Mesenchymal stem cell (in vitro differentiated cells and primary cell): ENCODE results near the gene USP31.

Experiments
- DNase-seq: peaks from one replicate; pipeline ENCODE4 v3.0.0-alpha.2; 2013
- H2AFZ ChIP-seq: one replicate; pipeline ENCODE4 v1.6.1; 2013; ENCODE audit warnings: low read depth, mild to moderate bottlenecking, control low read depth, inconsistent platforms, low read length, moderate library complexity
- H2AK5ac ChIP-seq: 2 replicates; pipeline ENCODE4 v1.6.1; 2013; ENCODE audit warnings: low read length, moderate library complexity, mild to moderate bottlenecking, inconsistent platforms; ENCODE audit not compliant: severe bottlenecking
- H2BK120ac ChIP-seq: one replicate; pipeline ENCODE4 v1.6.1; 2013; ENCODE audit warnings: low read depth, mild to moderate bottlenecking, inconsistent platforms, low read length, moderate library complexity
- H2BK12ac ChIP-seq, 2 experiments: one replicate each; pipeline ENCODE4 v1.6.1; 2013; ENCODE audit warnings: inconsistent platforms in 2 of 2, low read length in 2 of 2, mild to moderate bottlenecking in 2 of 2, moderate library complexity in 2 of 2, control low read depth in 1 of 2
- H2BK15ac ChIP-seq: one replicate; pipeline ENCODE4 v1.6.1; 2013; ENCODE audit warnings: mild to moderate bottlenecking, low read depth, inconsistent platforms; ENCODE audit not compliant: poor library complexity, severe bottlenecking
- H2BK5ac ChIP-seq: 2 replicates; pipeline ENCODE4 v1.6.1; 2013; ENCODE audit warnings: low read depth, mild to moderate bottlenecking, low read length, control low read depth, inconsistent platforms; ENCODE audit not compliant: poor library complexity, severe bottlenecking
- H3K14ac ChIP-seq, 2 experiments: one replicate each; pipeline ENCODE4 v1.6.1; 2013; ENCODE audit warnings: inconsistent platforms in 2 of 2, low read length in 2 of 2, control low read depth in 1 of 2, mild to moderate bottlenecking in 1 of 2, moderate library complexity in 1 of 2
- H3K18ac ChIP-seq, 2 experiments: one replicate each; pipeline ENCODE4 v1.6.1; 2013; ENCODE audit warnings: inconsistent platforms in 2 of 2, low read length in 2 of 2, control low read depth in 1 of 2, low read depth in 1 of 2, mild to moderate bottlenecking in 1 of 2
- H3K23ac ChIP-seq, 2 experiments: one replicate each; pipeline ENCODE4 v1.6.1; 2013; ENCODE audit warnings: inconsistent platforms in 2 of 2, low read length in 2 of 2, mild to moderate bottlenecking in 2 of 2, moderate library complexity in 2 of 2, control low read depth in 1 of 2
- H3K27ac ChIP-seq: 2 replicates; pipeline ENCODE4 v1.5.1; 2013; ENCODE audit warnings: mild to moderate bottlenecking, moderate library complexity, low read length, control low read depth, inconsistent platforms; ENCODE audit not compliant: poor library complexity, severe bottlenecking
- H3K27me3 ChIP-seq, 2 experiments: 2 replicates each; pipeline versions ENCODE4 v1.6.1 to v1.7.0; 2013; ENCODE audit warnings: low read length in 2 of 2, mild to moderate bottlenecking in 2 of 2, moderate library complexity in 2 of 2, control low read depth in 1 of 2, inconsistent platforms in 1 of 2; ENCODE audit not compliant: control insufficient read depth in 1 of 2, insufficient read depth in 1 of 2
- H3K36me3 ChIP-seq, 2 experiments: 2 replicates each; pipeline versions ENCODE4 v1.6.1 to v1.7.0; 2013; ENCODE audit warnings: low read length in 2 of 2, control low read depth in 1 of 2, inconsistent platforms in 1 of 2, low read depth in 1 of 2, mild to moderate bottlenecking in 1 of 2; ENCODE audit not compliant: insufficient read depth in 2 of 2, control insufficient read depth in 1 of 2
- H3K4ac ChIP-seq, 2 experiments: one replicate each; pipeline ENCODE4 v1.6.1; 2013; ENCODE audit warnings: inconsistent platforms in 2 of 2, low read length in 2 of 2, mild to moderate bottlenecking in 2 of 2, moderate library complexity in 2 of 2, control low read depth in 1 of 2, low read depth in 1 of 2
- H3K4me1 ChIP-seq: 2 replicates; pipeline ENCODE4 v1.6.1; 2013; ENCODE audit warnings: low read depth, low read length, control low read depth; ENCODE audit not compliant: control insufficient read depth, insufficient read depth
- H3K4me2 ChIP-seq: 2 replicates; pipeline ENCODE4 v1.6.1; 2013; ENCODE audit warnings: low read length, mild to moderate bottlenecking, inconsistent platforms; ENCODE audit not compliant: poor library complexity, severe bottlenecking
- H3K4me3 ChIP-seq, 2 experiments: 2 replicates each; pipeline versions ENCODE4 v1.5.1 to v1.7.0; 2013; ENCODE audit warnings: low read length in 2 of 2, mild to moderate bottlenecking in 2 of 2, control low read depth in 1 of 2, low read depth in 1 of 2; ENCODE audit not compliant: insufficient read depth in 1 of 2
- H3K79me1 ChIP-seq: replicated peaks from 2 replicates; pipeline ENCODE4 v1.6.1; 2013; ENCODE audit warnings: mild to moderate bottlenecking, control low read depth, low read length, inconsistent platforms; ENCODE audit not compliant: poor library complexity, severe bottlenecking
- H3K9ac ChIP-seq: 2 replicates; pipeline ENCODE4 v1.7.0; 2013; ENCODE audit warnings: mild to moderate bottlenecking, low read length, moderate library complexity
- H3K9me3 ChIP-seq: 2 replicates; pipeline ENCODE4 v1.7.0; 2013; ENCODE audit warnings: mild to moderate bottlenecking, low read length; ENCODE audit not compliant: control insufficient read depth
- H4K8ac ChIP-seq: one replicate; pipeline ENCODE4 v1.6.1; 2013; ENCODE audit warnings: inconsistent platforms, mild to moderate bottlenecking, low read length, moderate library complexity
- H4K91ac ChIP-seq: one replicate; pipeline ENCODE4 v1.6.1; 2013; ENCODE audit warnings: mild to moderate bottlenecking, low read length, inconsistent platforms
- WGBS: methylation state at CpG from one replicate; pipeline ENCODE4 v1.1.7; 2013; ENCODE audit warnings: mixed read lengths; 5-methylcytosine and 5-hydroxymethylcytosine counted together

Gene USP31

DNA sequence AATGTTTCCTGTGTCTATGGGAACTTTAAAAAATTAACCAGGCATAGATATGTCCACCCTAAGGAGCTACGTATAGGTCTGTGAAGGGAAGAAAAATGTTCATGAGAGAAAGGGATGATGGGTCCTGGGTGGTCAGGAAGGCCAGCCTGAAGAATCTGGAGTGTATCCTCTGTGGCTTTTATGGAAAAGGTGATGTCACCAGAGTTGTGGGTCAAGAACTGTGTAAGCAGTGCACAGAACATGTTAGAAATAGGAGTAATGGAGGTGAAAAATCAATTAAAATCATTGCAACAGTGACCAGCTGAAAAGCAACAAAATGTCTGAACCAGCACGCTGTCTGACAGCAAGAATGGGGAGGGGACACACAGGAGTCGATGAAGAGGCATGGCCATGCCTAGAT, 68.5 kb downstream of the USP31 start:
- no peak overlapping the region for H2AFZ ChIP-seq
- peaks cover 12% of the 10 kb centered on the region for H3K79me1 ChIP-seq
- H3K4me3 ChIP-seq, result no peak overlapping the region
- H2BK15ac ChIP-seq, result no peak overlapping the region
- no peak overlapping the region for H2BK12ac ChIP-seq
- H2BK120ac ChIP-seq, result no peak overlapping the region
- no peak overlapping the region for H3K4me2 ChIP-seq
- no peaks in the 10 kb centered on the region for H3K9me3 ChIP-seq
- no peak overlapping the region for H3K23ac ChIP-seq
- H3K4me1 ChIP-seq, result peaks cover 2% of the 10 kb centered on the region
- H3K18ac ChIP-seq, result no peak overlapping the region
- no peak overlapping the region for H3K9ac ChIP-seq
- H4K8ac ChIP-seq, result no peak overlapping the region
- H3K4ac ChIP-seq, result no peak overlapping the region
- H3K14ac ChIP-seq, result no peak overlapping the region
- no peak overlapping the region for H2BK5ac ChIP-seq
- no peak overlapping the region for H2AK5ac ChIP-seq
- no peak overlapping the region for H3K27ac ChIP-seq
- over 99% methylated on average over 3 of the region's 3 CpGs for whole genome bisulfite sequencing
- H4K91ac ChIP-seq, result no peak overlapping the region
- DNase-seq, result no peak
- H3K36me3 ChIP-seq, result peaks cover 26 to 55% of the 10 kb centered on the region in 2 experiments
- no peaks in the 10 kb centered on the region for H3K27me3 ChIP-seq

DNA sequence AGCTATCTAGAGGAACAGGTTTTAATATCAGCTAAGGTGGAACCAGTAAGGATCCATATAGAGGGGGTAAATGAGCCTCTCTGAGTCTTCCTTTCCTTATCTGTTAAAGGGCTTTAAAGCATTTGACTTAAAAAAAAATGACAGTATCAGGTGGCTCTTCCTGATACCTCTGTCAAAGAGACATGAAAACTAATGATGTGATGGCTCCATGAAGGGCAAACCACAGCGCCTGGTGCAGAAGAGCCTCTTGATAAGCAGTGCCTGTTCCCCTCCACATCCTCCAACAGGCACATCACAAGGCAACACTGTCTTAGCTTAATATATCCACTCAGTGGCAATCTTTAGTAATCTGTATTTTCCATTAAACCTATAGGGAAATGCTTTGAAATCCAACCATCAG, 68.9 kb downstream of the USP31 start:
- H3K4me1 ChIP-seq, result peaks cover 2% of the 10 kb centered on the region
- no peaks in the 10 kb centered on the region for H3K9me3 ChIP-seq
- no peak overlapping the region for H3K4me3 ChIP-seq
- no peak overlapping the region for H2BK12ac ChIP-seq
- H3K18ac ChIP-seq, result no peak overlapping the region
- H2AFZ ChIP-seq, result no peak overlapping the region
- no peaks in the 10 kb centered on the region for H3K27me3 ChIP-seq
- H3K4me2 ChIP-seq, result no peak overlapping the region
- no peak overlapping the region for H2AK5ac ChIP-seq
- no peak overlapping the region for H4K8ac ChIP-seq
- no peak overlapping the region for H3K4ac ChIP-seq
- H3K79me1 ChIP-seq, result peaks cover 12% of the 10 kb centered on the region
- H3K23ac ChIP-seq, result no peak overlapping the region
- no peak overlapping the region for H2BK120ac ChIP-seq
- no peak overlapping the region for H2BK5ac ChIP-seq
- WGBS, result 91% methylated on average over 1 of the region's 1 CpG
- no peak for DNase-seq
- no peak overlapping the region for H3K14ac ChIP-seq
- H3K9ac ChIP-seq, result no peak overlapping the region
- H2BK15ac ChIP-seq, result no peak overlapping the region
- peaks cover 26 to 53% of the 10 kb centered on the region in 2 experiments for H3K36me3 ChIP-seq
- no peak overlapping the region for H3K27ac ChIP-seq
- H4K91ac ChIP-seq, result no peak overlapping the region

DNA sequence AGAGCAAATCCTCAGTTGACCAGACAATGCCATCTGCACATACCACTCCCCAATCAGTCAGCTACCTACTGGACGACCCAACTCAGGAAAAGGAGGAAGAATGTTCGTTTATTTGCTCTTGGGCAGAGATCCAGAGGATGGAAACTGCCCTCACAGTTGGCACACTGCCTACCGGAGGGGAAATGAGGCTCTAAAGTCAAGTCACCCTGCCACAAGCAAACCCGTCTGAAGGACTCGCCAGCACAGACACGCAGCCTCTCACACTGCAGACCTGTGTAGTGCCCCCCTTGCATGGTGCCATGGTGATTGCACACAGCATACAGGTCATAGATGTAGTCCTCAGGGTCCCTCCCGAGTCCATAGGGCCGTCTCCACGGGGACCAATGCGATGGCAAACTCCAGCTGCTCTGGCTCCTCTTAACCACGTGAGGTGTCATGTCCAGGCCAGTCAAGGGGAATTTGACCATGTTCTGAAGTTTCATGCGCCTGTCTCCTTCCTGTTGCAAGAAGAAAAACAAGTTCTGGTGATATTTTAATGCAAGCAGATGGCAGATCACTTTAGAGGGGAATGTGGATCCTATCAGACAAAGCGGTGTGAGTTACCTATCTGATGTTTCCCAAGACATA, 69.5 kb downstream of the USP31 start:
- no peak overlapping the region for H2BK12ac ChIP-seq
- no peak overlapping the region for H2BK5ac ChIP-seq
- H3K23ac ChIP-seq, result no peak overlapping the region
- H2AFZ ChIP-seq, result no peak overlapping the region
- DNase-seq, result no peak
- 96% methylated on average over 13 of the region's 13 CpGs for WGBS
- no peak overlapping the region for H2AK5ac ChIP-seq
- H4K91ac ChIP-seq, result no peak overlapping the region
- no peak overlapping the region for H3K4me2 ChIP-seq
- no peak overlapping the region for H3K4me3 ChIP-seq
- no peak overlapping the region for H3K27ac ChIP-seq
- H3K14ac ChIP-seq, result no peak overlapping the region
- H4K8ac ChIP-seq, result no peak overlapping the region
- H3K9ac ChIP-seq, result no peak overlapping the region
- no peak overlapping the region for H2BK120ac ChIP-seq
- peaks cover 2% of the 10 kb centered on the region for H3K4me1 ChIP-seq
- H3K4ac ChIP-seq, result no peak overlapping the region
- H2BK15ac ChIP-seq, result no peak overlapping the region
- no peaks in the 10 kb centered on the region for H3K27me3 ChIP-seq
- H3K36me3 ChIP-seq, result peaks cover 29 to 47% of the 10 kb centered on the region in 2 experiments
- H3K79me1 ChIP-seq, result peaks cover 14% of the 10 kb centered on the region
- no peaks in the 10 kb centered on the region for H3K9me3 ChIP-seq
- H3K18ac ChIP-seq, result no peak overlapping the region

DNA sequence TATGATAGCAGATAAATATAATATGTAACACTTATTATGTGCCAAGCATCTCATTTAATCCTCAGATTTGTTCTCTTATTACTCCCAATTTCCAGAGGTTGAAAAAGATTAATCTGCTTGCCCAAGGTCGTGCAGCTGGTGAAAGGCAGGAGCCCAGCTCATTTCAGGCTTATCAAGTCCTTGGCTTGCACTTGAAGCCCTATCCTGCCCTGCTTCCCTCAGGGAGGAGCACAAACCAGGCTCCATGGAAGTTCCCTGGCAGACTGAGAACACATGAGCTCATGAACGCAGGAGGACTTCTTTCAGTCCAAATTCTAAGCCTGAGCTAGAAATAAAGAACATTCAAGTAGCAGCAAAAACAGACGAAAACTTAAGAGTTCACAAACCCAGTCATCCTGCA, 74.8 kb downstream of the USP31 start:
- H3K27me3 ChIP-seq, result no peaks in the 10 kb centered on the region
- H3K14ac ChIP-seq, result no peak overlapping the region
- H2AK5ac ChIP-seq, result no peak overlapping the region
- no peak overlapping the region for H2BK15ac ChIP-seq
- H2BK12ac ChIP-seq, result no peak overlapping the region
- no peaks in the 10 kb centered on the region for H3K9me3 ChIP-seq
- H4K8ac ChIP-seq, result no peak overlapping the region
- H3K9ac ChIP-seq, result no peak overlapping the region
- peaks cover 17% of the 10 kb centered on the region for H3K4me1 ChIP-seq
- no peak overlapping the region for H3K18ac ChIP-seq
- H2BK120ac ChIP-seq, result no peak overlapping the region
- no peak for DNase-seq
- H3K27ac ChIP-seq, result no peak overlapping the region
- H4K91ac ChIP-seq, result no peak overlapping the region
- H3K23ac ChIP-seq, result no peak overlapping the region
- H3K4me3 ChIP-seq, result no peak overlapping the region
- peaks cover 12 to 38% of the 10 kb centered on the region in 2 experiments for H3K36me3 ChIP-seq
- peaks cover 8% of the 10 kb centered on the region for H3K79me1 ChIP-seq
- 92% methylated on average over 2 of the region's 3 CpGs for WGBS
- H2BK5ac ChIP-seq, result no peak overlapping the region
- H3K4ac ChIP-seq, result no peak overlapping the region
- no peak overlapping the region for H2AFZ ChIP-seq
- no peak overlapping the region for H3K4me2 ChIP-seq
